Stimulated activated CD4-positive, alpha-beta T cell treated with anti-CD3 and anti-CD28 coated beads, TNF-alpha, amount 100 ng/mL, for 1 hour (primary cell): ENCODE results near the gene ATP10A.

ENCODE experiments used
- DNase-seq, 3 donors: peaks; one replicate each; pipeline ENCODE4 v3.0.0-alpha.2; 2020; ENCODE audit warnings: low read depth in 3 of 3, low spot score in 1 of 3

The ATP10A gene, protein sequence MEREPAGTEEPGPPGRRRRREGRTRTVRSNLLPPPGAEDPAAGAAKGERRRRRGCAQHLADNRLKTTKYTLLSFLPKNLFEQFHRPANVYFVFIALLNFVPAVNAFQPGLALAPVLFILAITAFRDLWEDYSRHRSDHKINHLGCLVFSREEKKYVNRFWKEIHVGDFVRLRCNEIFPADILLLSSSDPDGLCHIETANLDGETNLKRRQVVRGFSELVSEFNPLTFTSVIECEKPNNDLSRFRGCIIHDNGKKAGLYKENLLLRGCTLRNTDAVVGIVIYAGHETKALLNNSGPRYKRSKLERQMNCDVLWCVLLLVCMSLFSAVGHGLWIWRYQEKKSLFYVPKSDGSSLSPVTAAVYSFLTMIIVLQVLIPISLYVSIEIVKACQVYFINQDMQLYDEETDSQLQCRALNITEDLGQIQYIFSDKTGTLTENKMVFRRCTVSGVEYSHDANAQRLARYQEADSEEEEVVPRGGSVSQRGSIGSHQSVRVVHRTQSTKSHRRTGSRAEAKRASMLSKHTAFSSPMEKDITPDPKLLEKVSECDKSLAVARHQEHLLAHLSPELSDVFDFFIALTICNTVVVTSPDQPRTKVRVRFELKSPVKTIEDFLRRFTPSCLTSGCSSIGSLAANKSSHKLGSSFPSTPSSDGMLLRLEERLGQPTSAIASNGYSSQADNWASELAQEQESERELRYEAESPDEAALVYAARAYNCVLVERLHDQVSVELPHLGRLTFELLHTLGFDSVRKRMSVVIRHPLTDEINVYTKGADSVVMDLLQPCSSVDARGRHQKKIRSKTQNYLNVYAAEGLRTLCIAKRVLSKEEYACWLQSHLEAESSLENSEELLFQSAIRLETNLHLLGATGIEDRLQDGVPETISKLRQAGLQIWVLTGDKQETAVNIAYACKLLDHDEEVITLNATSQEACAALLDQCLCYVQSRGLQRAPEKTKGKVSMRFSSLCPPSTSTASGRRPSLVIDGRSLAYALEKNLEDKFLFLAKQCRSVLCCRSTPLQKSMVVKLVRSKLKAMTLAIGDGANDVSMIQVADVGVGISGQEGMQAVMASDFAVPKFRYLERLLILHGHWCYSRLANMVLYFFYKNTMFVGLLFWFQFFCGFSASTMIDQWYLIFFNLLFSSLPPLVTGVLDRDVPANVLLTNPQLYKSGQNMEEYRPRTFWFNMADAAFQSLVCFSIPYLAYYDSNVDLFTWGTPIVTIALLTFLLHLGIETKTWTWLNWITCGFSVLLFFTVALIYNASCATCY (N-terminal part only)

DNA sequence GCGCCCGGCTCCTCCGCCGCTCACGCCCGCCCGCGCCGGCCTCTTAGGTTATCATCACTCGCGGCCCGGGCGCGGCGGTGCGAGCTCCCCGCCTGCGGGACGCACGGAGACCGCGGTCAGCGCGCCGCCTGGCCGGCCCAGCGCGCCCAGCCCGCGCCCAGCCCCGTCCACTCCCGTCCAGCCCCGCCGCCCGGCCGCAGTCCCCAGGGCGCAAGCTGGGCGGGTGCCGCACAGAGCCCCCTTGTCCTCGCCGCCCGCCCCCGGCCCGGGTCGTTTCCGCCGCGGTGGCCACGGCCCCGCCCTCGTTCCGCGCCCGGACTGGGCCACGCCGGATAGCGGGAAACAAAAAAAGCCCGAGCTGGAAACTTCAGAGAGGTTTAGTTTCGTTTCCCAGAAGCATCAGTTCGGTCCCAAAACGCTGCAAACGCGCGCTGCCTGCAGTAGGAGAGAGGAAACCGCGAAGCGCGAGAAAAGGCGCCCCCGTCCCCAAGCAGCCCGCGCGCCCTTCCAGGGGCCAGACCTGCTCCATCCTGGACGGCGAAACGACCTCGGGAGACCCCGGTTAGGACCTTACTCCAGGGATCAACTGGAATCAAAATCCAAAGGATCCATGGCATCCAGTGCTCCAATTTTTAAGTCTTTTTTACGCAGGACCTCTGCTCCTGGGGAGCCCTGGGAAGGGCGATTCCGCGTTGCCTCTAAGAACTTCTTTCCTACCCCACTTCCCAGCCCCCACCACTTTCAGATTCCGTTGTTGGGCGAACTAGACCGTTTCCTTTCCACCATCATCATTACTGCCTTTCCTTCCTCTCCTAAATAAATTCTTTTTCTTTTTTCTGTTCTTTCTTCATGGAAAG lies at the start of gene ATP10A:
ATP10A (minus strand) TSS at position 217 of the 857 bp plus-strand sequence. CDS start 231 bp downstream, outside the sequence.
- DNase-seq: no peak

DNA sequence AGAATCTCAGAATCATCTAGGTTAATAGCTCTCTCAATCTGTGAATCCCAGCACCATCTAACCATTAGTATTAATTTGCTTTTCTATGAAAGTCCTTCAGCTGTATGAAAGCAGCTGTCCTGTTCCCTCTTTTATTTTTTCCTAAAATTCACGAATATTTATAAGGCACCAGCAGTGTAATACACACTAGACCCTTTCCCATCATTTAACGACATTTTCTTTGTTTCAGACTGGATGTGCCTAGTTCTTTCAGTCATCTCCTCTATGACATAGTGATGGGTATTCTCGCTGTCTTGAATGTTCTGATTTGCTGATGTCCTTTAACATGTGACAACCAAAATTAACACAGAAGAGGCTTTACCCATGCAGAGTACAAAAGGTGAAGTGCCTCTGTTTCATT lies 48.9 kb upstream of the ATP10A start:
- no peak for DNase-seq

DNA sequence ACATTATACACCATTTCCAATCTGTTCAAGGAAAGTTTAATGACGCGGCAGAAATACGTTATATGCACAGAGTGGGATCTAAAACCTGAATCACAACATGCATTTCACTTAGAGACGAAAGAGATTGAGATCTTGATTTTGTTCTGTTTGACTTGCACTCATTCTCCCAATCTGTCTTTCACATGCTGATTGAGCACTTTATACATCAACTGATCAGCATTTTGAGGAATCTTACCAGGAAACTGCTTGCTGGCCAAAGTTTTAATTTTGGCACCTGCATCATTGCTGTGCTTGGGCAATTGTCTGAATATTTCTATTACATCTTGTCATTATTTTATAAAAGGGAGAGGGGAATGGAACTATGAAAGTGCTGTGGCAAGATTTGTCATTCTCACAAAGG lies 47.7 kb upstream of the ATP10A start:
- DNase-seq: no peak

DNA sequence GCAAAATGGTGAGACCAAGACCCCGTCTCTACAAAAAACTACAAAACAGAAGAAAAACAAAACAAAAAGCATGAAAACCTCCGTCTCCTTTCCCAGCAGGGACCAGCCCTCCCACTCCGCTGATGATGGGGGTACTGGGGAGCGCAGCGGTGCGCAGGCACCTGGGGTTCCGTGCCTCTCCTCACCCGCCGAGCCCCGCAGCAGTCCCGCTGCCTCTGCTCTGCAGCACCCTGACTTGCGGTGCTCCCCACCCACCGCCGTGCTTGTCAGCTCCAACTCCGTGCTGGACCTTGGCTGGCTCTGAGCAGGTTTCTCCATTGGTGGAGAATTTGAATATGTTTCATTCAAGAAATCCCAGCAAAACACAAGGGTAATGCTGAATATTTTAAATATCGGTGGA lies 46.7 kb upstream of the ATP10A start:
- no peak for DNase-seq

DNA sequence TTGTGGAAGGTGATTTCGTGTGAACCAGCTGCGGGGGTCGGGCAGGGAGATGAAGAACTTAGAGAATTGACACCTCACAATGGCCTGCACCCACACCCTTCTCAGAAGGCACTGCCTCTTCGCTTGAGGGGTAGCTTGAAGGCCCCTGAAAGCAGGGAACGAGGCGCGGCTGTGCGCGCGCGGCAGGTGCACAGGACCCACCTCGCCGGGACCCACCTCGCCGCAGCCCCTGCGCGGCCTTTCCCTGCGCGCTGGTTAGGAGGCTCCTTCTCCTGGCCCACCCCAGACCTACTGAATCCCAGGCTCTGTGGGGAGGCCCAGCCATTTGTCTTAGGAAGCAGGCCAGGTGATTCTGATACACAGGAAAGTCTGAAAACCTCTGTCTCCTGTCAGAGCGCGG lies 46.2 kb upstream of the ATP10A start:
- DNase-seq: no peak

DNA sequence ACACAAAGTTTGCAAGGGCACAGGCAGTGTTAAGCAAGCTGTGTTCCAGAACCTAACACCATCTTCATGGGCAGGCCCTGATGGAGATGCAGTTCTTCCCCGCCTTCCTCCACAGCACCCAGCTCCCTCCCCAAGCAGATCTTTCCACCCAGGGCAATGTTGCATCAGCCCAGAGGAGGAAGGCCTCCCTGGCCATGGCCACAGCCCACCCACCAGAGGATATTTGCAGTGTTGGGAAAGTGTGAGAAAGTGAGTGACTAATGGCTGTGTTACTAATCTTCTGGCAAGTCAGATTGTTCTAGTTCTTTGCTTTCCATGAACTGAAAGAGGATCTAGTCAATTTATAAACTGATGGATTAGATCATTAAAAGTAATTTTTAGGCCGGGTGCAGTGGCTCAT lies 42.0 kb upstream of the ATP10A start:
- no peak for DNase-seq

DNA sequence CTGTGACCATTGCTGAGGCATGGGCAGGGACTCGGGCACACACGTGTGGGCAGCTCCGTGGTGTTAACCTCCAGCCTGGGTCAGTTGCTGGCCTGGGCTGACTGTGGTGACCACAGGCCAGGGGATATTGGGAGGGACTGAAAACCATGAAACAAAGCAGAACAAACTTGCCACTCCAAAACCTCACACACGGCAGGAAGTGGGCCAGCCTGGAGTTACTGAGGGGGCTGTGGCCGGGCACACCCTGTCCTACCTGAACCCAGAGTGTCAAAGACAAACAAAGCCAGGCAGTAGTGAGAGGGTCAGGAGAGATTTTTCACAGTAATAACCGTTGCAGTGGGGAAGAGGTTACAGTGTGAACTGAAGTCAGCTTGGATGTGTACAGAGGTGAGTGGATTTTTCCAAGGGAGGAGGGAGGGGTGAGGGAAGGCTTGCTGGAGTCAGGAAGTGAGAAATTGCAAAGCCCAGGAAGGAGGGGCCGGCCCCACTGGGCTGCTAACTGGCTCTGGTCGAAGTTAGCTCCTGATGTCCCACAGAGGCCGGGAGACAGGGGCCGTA lies 40.0 kb upstream of the ATP10A start:
- no peak for DNase-seq

DNA sequence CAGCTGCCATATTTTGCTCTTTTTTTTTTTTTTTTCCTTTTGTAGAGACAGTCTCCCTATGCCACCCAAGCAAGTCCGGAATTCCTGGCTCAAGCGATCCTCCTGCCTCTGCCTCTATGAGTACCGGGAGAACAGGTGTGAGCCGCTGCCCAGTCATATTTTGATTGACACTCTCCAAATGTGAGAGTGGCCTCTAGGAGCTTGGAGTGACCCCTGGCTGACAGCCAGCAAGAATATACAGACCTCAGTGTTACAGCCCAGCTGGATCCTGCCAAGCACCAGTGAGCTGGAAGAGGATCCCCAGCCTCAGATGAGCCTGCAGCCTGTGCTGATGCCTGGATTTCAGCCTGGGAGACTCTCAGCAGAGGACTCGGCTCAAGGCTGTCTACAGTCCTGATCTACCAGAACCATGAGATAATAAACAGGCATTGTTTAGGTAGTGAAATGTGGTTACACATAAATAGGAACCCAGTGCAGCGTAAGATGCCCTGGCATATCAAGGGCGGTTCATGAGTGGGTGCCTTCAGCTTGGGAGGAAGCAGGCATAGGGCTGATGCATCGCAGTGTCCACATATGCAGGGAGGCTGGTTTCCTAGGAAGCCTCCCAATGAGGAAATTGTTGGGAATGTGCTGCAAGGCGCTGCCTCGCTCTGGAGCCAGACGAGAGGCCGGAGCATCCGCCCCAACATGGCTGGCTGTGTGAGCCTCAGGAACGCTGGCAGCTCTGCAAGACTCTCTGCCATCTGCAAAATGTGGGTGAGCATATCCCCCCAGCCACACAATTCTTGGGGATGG lies 38.9 kb upstream of the ATP10A start:
- DNase-seq: no peak

DNA sequence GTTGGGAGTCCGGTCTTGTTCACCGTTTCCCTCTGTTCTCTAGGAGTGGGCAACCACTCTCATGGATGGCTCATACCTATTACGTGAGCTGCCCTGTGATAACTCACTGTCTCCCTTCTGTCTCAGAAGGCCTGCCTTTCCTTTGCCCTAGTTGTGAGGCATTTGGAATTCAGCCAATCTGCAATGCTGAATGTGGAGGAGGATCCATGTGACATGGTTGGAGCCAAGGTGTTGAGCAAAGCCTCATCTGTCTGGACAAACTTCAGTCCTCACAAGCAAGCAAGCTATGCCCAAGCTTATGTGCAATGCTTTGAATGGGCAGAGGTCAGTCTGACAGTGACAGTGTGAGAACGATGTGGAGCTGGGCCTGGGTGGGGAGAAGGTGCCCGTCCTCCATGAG lies 37.8 kb upstream of the ATP10A start:
- no peak for DNase-seq

DNA sequence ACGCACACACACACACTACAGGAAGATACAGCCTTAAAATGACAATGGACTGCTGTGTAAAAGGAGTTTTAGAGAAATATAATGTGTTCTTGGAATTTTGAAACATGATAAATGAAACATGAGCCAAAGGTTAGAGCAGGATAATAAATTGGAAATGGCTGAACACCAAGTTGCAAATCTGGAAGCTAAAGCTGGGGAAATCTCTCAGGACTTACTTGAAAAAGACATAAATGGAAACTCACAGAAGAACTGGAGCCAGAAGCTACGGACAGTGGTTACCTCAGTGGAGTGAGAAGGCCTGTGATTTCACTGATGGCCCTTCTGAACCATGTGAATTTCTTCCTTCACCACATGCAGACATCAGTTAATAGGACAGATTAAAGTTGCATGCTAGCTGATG lies 37.3 kb upstream of the ATP10A start:
- DNase-seq: no peak

DNA sequence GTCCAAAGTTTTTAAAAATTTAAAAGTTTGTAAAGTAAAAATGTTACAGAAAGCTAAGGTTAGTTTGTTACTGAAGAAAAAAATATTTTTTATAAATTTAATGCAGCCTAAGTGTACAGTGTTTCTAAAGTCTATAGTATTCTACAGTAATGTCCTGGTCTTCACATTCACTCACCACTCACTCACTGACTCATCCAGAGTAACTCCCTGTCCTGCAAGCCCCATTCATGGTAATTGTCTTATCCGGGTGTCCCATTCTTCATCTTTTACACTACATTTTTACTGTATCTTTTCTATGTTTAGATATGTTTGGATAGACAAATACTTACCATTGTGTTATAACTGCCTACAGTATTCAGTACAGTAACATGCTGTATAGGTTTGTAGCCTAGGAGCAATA lies 36.7 kb upstream of the ATP10A start:
- no peak for DNase-seq

DNA sequence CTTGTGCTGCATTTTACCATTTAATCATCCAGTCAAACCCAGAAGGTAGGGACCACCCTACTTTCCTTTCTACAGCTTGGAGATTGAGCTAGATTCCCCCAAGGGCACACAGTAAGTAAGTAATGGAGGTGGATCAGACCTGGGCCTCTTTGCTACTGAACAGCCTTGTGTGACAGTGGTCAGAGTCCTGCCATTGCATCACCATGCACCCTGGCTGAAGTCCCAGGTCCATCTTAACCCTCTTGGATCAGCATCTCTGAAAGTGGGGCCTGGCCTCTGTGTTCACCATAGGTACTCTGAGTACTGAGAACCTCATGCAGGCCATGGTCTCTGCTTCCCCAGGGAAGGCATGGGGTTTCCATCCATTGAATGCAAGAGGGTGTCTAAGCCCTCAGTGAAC lies 34.5 kb upstream of the ATP10A start:
- no peak for DNase-seq

DNA sequence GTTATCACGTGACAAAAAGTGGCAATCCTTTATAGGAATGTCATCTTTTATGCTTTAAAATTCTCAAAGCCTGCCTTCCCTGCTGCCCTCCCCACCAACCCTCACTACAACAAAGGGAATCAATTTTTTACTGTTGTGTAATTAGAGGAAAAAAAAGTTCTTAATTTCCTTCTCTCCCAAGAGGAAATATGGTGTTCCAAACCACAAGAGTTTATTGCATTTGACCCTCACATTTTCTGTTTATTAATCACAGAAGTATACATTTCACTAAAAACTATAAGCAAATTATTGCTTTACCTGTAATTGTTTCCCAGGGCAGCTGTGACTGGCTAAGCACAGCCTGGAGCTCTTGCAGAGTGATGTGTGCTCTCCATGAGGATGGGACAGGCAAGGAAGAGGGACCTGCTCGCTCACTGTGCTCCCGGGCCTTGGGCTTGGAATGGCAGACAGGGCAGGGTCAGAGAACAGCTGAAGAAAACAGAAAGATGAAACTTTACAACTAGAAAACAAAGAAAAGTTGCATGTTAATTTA lies 31.3 kb upstream of the ATP10A start:
- DNase-seq: no peak

DNA sequence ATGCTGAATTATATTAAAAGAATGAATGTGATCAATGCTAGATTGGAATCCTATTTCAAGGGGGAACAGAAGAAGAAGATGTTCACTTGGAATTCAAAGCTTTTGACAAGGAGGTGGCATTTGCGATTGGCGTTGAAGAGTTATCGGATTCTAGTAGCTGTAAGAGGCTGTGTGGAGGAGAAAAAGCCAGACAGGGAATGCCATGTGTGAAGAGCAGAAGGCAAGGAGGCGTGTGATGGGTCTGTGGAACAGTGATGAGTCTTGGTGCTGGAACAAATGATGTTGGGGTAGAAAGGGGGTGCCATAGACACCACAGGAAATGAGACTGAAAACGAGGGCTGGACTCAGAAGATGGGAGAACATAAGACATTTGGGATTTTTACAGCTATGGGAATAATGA lies 30.5 kb upstream of the ATP10A start:
- DNase-seq: no peak

DNA sequence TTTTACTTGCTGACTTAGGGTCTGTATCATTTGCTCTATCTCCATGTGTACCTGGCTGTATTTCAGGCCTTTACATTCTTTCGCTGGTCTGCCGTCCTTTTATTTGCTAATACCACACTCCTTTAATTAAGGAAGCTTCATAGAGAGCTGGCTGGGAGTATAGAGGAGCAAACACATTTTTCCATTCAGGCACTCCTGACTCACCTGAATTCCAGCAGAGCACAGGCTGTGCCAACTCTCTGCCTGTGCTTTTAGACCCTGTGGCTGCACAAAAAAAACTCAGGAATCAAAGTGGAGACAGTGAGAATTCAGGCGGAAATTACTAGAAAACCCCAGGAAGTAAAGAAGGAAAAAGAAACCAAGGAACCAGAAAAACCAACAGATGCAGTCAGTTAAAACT lies 29.0 kb upstream of the ATP10A start:
- DNase-seq: no peak

DNA sequence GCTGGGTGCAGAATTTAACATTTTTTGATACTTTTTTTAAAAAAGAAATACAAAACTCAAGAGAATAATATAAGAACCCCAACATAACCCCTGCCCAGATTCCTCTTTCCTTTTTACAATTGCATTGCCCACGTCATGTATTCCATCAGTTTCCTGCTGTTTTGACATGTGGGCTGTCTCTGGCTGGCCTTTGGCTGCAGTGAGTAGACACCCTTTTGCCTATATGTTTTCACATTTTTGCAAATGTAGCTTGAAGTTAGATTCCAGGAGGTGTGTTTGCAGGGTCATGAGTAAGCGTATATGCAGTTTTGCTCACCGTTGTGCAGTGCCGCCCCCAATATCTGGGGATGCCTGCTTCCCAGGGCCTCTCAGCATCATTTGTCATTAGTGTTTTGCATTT lies 28.0 kb upstream of the ATP10A start:
- DNase-seq: no peak

DNA sequence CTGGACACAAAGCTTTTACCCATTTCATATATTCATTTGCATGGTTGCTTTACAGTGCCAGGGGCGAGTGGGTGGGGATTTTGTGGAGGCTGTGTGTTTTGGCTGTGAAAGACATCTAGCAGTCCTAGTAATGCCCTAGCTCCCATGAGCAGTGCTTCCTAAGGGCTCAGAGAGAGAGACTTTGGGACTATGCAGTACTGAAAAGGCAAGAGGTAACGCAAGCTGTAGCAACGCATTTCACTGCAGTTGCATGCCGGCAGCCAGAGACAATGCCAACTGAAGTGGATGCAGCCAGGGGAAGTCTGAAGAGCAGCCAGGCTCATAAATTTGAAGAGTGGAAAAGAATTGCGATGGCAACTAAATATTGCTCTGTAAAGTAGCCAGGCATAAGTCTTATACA lies 27.4 kb upstream of the ATP10A start:
- DNase-seq: no peak

DNA sequence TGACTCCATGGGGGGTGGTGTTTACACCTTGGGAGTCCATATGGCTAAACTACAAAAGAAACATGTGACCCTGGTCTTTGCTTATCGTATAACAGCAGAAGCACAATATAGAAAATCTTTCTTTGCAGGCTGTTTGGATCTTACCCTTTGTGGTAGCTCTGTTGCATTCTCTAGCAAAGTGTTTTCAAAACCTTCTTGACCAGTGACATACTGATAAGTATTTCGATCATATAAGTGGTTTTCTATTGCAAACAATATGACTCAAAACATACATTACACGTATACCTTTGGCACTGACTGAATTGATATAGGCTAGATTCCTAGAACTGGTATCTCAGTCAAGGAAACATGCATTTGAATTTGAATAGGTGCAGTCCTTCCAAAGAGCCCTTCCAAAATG lies 24.7 kb upstream of the ATP10A start:
- no peak for DNase-seq

DNA sequence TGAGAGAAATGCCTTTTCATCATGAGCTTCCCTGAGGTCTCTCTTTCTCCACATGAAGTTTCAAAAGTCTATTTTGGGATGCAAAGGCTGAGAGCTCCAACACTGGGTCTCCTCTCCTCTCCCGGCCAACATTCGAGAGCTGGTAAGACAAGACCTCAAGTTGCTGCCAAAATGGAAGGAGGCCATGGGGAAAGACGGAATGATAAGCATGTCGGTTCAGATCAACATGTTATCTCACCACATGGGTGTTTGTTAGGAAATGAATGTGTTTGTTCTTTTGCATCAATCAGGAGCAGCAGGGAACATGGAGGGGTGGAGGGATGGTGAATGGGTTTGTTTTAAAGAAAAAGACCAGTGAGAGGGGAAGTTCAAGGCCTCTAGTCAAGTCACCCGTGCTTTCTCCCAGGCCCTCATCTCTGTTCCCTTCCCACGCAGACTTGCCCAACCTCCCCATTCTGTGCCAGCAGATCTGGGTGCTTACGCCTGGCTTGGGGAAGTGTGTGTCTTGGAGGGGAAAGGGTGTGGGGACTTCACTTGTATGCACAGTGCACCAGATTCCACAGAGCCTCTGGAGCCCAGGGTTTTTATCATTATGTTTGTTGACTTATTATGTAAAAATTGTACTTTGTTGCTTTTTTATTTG lies 23.5 kb upstream of the ATP10A start:
- DNase-seq: no peak
